Kidney capillary endothelial cell (primary cell): ENCODE data around the gene ERCC3.
"Not testable (repeated sequence)": the region's sequence is repeated elsewhere in the genome, so short reads cannot be mapped to it uniquely, and the experiment has no call there.

ENCODE experiments used
- DNase-seq: peaks from one replicate; pipeline ENCODE4 v3.0.0-alpha.2; 2018; ENCODE audit warnings: low spot score

Gene ERCC3

GRCh38 chr2:127225186-127225960 is 68.6 kb downstream of the ERCC3 start:
- DNase-seq, result no peak

- DNase-seq, result not testable (repeated sequence)
Observed at GRCh38 chr2:127224135-127224534, 69.8 kb downstream of the ERCC3 start.

- DNase-seq, result no peak
Observed at GRCh38 chr2:127220768-127221527, 73.0 kb downstream of the ERCC3 start.

GRCh38 chr2:127220102-127220767 is 73.7 kb downstream of the ERCC3 start, which contains the start of gene CYP27C1:
CYP27C1 (minus strand) TSS chr2:127220299; CDS start chr2:127220270, 29 bp downstream.
- DNase-seq, result no peak

- DNase-seq, result no peak
Observed at GRCh38 chr2:127219171-127220070, 74.5 kb downstream of the ERCC3 start.

GRCh38 chr2:127218812-127219170 is 75.2 kb downstream of the ERCC3 start:
- no peak for DNase-seq

GRCh38 chr2:127217470-127218325 is 76.2 kb downstream of the ERCC3 start:
- peak; percentile 50 for DNase-seq

GRCh38 chr2:127216593-127216992 is 77.4 kb downstream of the ERCC3 start:
- DNase-seq, result no peak

- no peak for DNase-seq
Observed at GRCh38 chr2:127216095-127216494, 77.8 kb downstream of the ERCC3 start.

GRCh38 chr2:127214201-127214600 is 79.7 kb downstream of the ERCC3 start:
- not testable (repeated sequence) for DNase-seq

GRCh38 chr2:127208313-127208712 is 85.6 kb downstream of the ERCC3 start:
- DNase-seq, result no peak
